Measurements from ENCODE around the gene PTGES.

Gene PTGES

GRCh38 chr9:129714511-129715061 lies 38.3 kb downstream of the PTGES start:
- DNase-seq, result no peak

GRCh38 chr9:129713402-129713679 lies 39.5 kb downstream of the PTGES start:
- DNase-seq, result no peak

- DNase-seq, result no peak
Observed at GRCh38 chr9:129712634-129713401, 40.0 kb downstream of the PTGES start.

GRCh38 chr9:129710169-129710453 lies 42.7 kb downstream of the PTGES start:
- DNase-seq, result no peak

- no peak for DNase-seq
Observed at GRCh38 chr9:129709438-129710168, 43.2 kb downstream of the PTGES start.

GRCh38 chr9:129708793-129709192 lies 44.0 kb downstream of the PTGES start:
- no peak for DNase-seq

- DNase-seq, result no peak
Observed at GRCh38 chr9:129704807-129705206, 48.0 kb downstream of the PTGES start.

GRCh38 chr9:129703667-129704355 lies 49.0 kb downstream of the PTGES start:
- no peak for DNase-seq

- no peak for DNase-seq
Observed at GRCh38 chr9:129702589-129703520, 50.0 kb downstream of the PTGES start.

GRCh38 chr9:129701549-129701948 lies 51.3 kb downstream of the PTGES start:
- no peak for DNase-seq

GRCh38 chr9:129701054-129701453 lies 51.8 kb downstream of the PTGES start:
- DNase-seq, result no peak

GRCh38 chr9:129698254-129698757 lies 54.5 kb downstream of the PTGES start:
- no peak for DNase-seq

GRCh38 chr9:129697656-129698253 lies 55.1 kb downstream of the PTGES start:
- peak in 1 of 4 experiments; percentile 24 for DNase-seq

GRCh38 chr9:129696944-129697655 lies 55.7 kb downstream of the PTGES start:
- DNase-seq, result no peak

GRCh38 chr9:129695870-129696269 lies 57.0 kb downstream of the PTGES start:
- no peak for DNase-seq

GRCh38 chr9:129694243-129694646 lies 58.6 kb downstream of the PTGES start:
- DNase-seq, result no peak

GRCh38 chr9:129693741-129694140 lies 59.1 kb downstream of the PTGES start:
- no peak for DNase-seq

- DNase-seq, result no peak
Observed at GRCh38 chr9:129692534-129692933, 60.3 kb downstream of the PTGES start.

Data from activated naive CD4-positive, alpha-beta T cell (primary cell).